K562 (cell line): ENCODE results near the gene ZC3H8. TPM values are rescaled to one million over a fixed set of nuclear protein-coding genes. Genes with fewer than 3 reads are reported as not detected.

ENCODE experiments used
- ATAC-seq: fragments of 200-7000 bp; cut with Tn5 transposase; 3 replicates; pipeline ENCODE4 v1.9.1; 2020; ENCODE audit warnings: moderate library complexity
- BruUV-seq: library from RNA; stranded (reverse); fragments of 400-500 nt; replicated peaks from 2 replicates; lab custom pipeline; 2021; lab: Mats Ljungman, UMichigan
- CTCF ChIA-PET: fragments of 300-600 bp; formaldehyde crosslinking; extraction: SDS; loops from one replicate; lab custom pipeline; 2021; ENCODE audit warnings: low intra/inter-chr PET ratio; lab: Yijun Ruan, JAX
- POLR2A ChIA-PET: fragments of 300-600, 350-650 bp; sonication (Branson Sonifier 250); formaldehyde crosslinking; extraction: SDS; loops from one replicate; lab custom pipeline; 2021; ENCODE audit warnings: antibody characterized with exemption, inconsistent platforms; lab: Yijun Ruan, JAX
- DNase-seq, 4 experiments: peaks; one replicate each; pipeline versions ENCODE4 v3.0.0 to v3.0.0-alpha.2; 2011 to 2018; ENCODE audit warnings: low spot score in 3 of 4, mixed read lengths in 3 of 4; ENCODE audit errors: extremely low read depth in 1 of 4
- FAIRE-seq: peaks from 2 replicates; lab custom pipeline; 2011; peaks lifted over from hg19 to GRCh38; lab: Jason Lieb, UNC
- H2AFZ ChIP-seq: 2 replicates; pipeline ENCODE4 v1.6.0; 2011; ENCODE audit warnings: low read depth, low read length, control low read depth, inconsistent platforms
- H3K27ac ChIP-seq: fragments of 200-600 bp; 3 replicates; pipeline ENCODE4 v1.8.0; 2011; ENCODE audit warnings: low read depth, mild to moderate bottlenecking, control low read depth, inconsistent platforms, low read length, moderate library complexity, mixed read lengths; ENCODE audit errors: extremely low read depth
- H3K27me3 ChIP-seq, 2 experiments: fragments of 300-600 bp in 1 of 2; 2 replicates in 1 of 2; 3 replicates in 1 of 2; pipeline versions ENCODE4 v1.6.0 to v1.8.0; 2011; ENCODE audit warnings: inconsistent platforms in 2 of 2, low read length in 2 of 2, mild to moderate bottlenecking in 1 of 2, mixed read lengths in 1 of 2, moderate library complexity in 1 of 2; ENCODE audit not compliant: control insufficient read depth in 2 of 2, insufficient read depth in 2 of 2
- H3K36me3 ChIP-seq: fragments of 300-600 bp; 3 replicates; pipeline ENCODE4 v1.8.0; 2011; ENCODE audit warnings: mild to moderate bottlenecking, low read length, inconsistent platforms; ENCODE audit not compliant: control insufficient read depth, insufficient read depth
- H3K4me1 ChIP-seq, 2 experiments: fragments of 200-600 bp in 1 of 2; replicated peaks in 1 of 2; 2 replicates in 1 of 2; 3 replicates in 1 of 2; pipeline versions ENCODE4 v1.5.1 to v1.8.0; 2011; ENCODE audit warnings: inconsistent platforms in 2 of 2, low read length in 2 of 2, mild to moderate bottlenecking in 1 of 2, mixed read lengths in 1 of 2, moderate library complexity in 1 of 2; ENCODE audit not compliant: control insufficient read depth in 2 of 2, insufficient read depth in 2 of 2
- H3K4me2 ChIP-seq: 2 replicates; pipeline ENCODE4 v1.6.1; 2011; ENCODE audit warnings: low read length, control low read depth, inconsistent platforms, mixed read lengths; ENCODE audit not compliant: insufficient read depth
- H3K4me3 ChIP-seq: fragments of 200-600 bp; sonication (generic), shearing (Covaris generic); 2 replicates; pipeline ENCODE4 v1.5.1; 2016; ENCODE audit warnings: control low read depth, inconsistent platforms
- H3K79me2 ChIP-seq: fragments of 200-600 bp; 3 replicates; pipeline ENCODE4 v1.8.0; 2011; ENCODE audit warnings: low read length, inconsistent platforms; ENCODE audit not compliant: control insufficient read depth, insufficient read depth
- H3K9ac ChIP-seq, 2 experiments: 2 replicates each; pipeline versions ENCODE4 v1.6.0 to v1.6.1; 2011; ENCODE audit warnings: low read depth in 2 of 2, low read length in 2 of 2, control low read depth in 1 of 2, inconsistent platforms in 1 of 2, mild to moderate bottlenecking in 1 of 2, mixed read lengths in 1 of 2; ENCODE audit not compliant: insufficient read depth in 1 of 2
- H3K9me1 ChIP-seq: one replicate; pipeline ENCODE4 v1.6.0; 2011; ENCODE audit warnings: inconsistent platforms, mild to moderate bottlenecking, low read length, moderate library complexity; ENCODE audit not compliant: control insufficient read depth, insufficient read depth
- H3K9me3 ChIP-seq: replicated peaks from 2 replicates; pipeline ENCODE4 v1.5.1; 2011; ENCODE audit warnings: low read depth, low read length, inconsistent platforms; ENCODE audit not compliant: control insufficient read depth, insufficient read depth
- H4K20me1 ChIP-seq: replicated peaks from 2 replicates; pipeline ENCODE4 v1.6.1; 2011; ENCODE audit warnings: low read length, inconsistent platforms, mixed read lengths; ENCODE audit not compliant: control insufficient read depth, insufficient read depth
- CBX8 ChIP-seq: fragments of 200-600 bp; sonication (generic); IDR thresholded peaks from 2 replicates; pipeline ENCODE4 v1.6.1; 2012; ENCODE audit warnings: borderline replicate concordance, mixed run types, low read depth, mild to moderate bottlenecking, moderate library complexity, mixed read lengths, low read length, control low read depth, inconsistent platforms; ENCODE audit not compliant: poor library complexity, severe bottlenecking; ENCODE audit errors: extremely low read depth
- ESRRA ChIP-seq: fragments of 450-650 bp; IDR thresholded peaks from 2 replicates; pipeline ENCODE4 v1.6.1; 2014; ENCODE audit warnings: low read depth, mild to moderate bottlenecking, moderate library complexity, borderline replicate concordance
- ETV5 ChIP-seq: sonication (generic); formaldehyde crosslinking; IDR thresholded peaks from 2 replicates; pipeline ENCODE4 v1.4.0; 2020; ENCODE audit warnings: low read depth, mild to moderate bottlenecking, missing genetic modification reagents
- FOXA3 ChIP-seq, 2 experiments: fragments of 450-650 bp in 1 of 2; sonication (generic) in 1 of 2; formaldehyde crosslinking; IDR thresholded peaks in 1 of 2; conservative IDR thresholded peaks in 1 of 2; 2 replicates each; pipeline versions ENCODE4 v1.4.0 to v1.8.0; 2020 to 2022; ENCODE audit warnings: mild to moderate bottlenecking in 2 of 2, missing genetic modification reagents in 1 of 2
- RAD51 ChIP-seq: fragments of 450-650 bp; IDR thresholded peaks from 2 replicates; pipeline ENCODE4 v1.7.1; 2016; ENCODE audit warnings: low read depth, mild to moderate bottlenecking, borderline replicate concordance
- SMARCA4 ChIP-seq: fragments of 450-650 bp; IDR thresholded peaks from 2 replicates; pipeline ENCODE4 v1.6.1; 2016
- THRAP3 ChIP-seq: fragments of 450-650 bp; IDR thresholded peaks from 2 replicates; pipeline ENCODE4 v1.6.1; 2016; ENCODE audit warnings: mild to moderate bottlenecking, inconsistent platforms, borderline replicate concordance
- ZNF146 ChIP-seq: IDR thresholded peaks from one replicate; pipeline ENCODE4 v1.6.1; 2018; ENCODE audit warnings: missing compliant biosample characterization; ENCODE audit not compliant: unreplicated experiment
- ZNF644 ChIP-seq: fragments of 200-800 bp; sonication (Bioruptor generic); IDR thresholded peaks from 2 replicates; pipeline ENCODE4 v1.6.1; 2016; ENCODE audit warnings: low read depth, missing genetic modification characterization, missing compliant biosample characterization
- ZSCAN29 ChIP-seq: fragments of 450-650 bp; IDR thresholded peaks from 2 replicates; pipeline ENCODE4 v1.6.1; 2017
- WGBS: fragments of 100-300 bp; shearing (Covaris generic); methylation state at CpG from one replicate; pipeline ENCODE4 v1.1.6; 2016; ENCODE audit warnings: low coverage, mixed read lengths; ENCODE audit not compliant: insufficient coverage; ENCODE audit errors: missing lambda C conversion rate; 5-methylcytosine and 5-hydroxymethylcytosine counted together
- in situ Hi-C: fragments of 300-500 bp; cut with MboI; formaldehyde crosslinking; loops from 4 replicates; pipeline ENCODE4 v1.15.0; 2018; ENCODE audit warnings: inconsistent platforms, mixed read lengths
- intact Hi-C: fragments of 100-400 bp; cut with micrococcal nuclease; formaldehyde crosslinking; loops from 2 replicates; pipeline ENCODE4 v1.14.2; 2022
- polyA plus RNA-seq, 8 experiments: library from polyadenylated mRNA; depleted of rRNA in 4 of 8; stranded (reverse) in 5 of 8; unstranded in 3 of 8; fragments of >200 nt; fragmentation: Nextera tagmentation in 2 of 8; fragmentation: Illumina TruSeq in 1 of 8; extraction: Ambion mirVana in 2 of 8; extraction: Trizol in 1 of 8; gene quantifications; 2 replicates each; pipeline versions ENCODE4 v1.2.1 to v1.2.3, GENCODE V29; 2011 to 2014; ENCODE audit warnings: inconsistent platforms in 1 of 8, missing spikeins in 1 of 8
- total RNA-seq, 7 experiments: library from RNA; depleted of rRNA in 6 of 7; stranded (reverse); fragments of >200 nt in 6 of 7; fragmentation: Illumina TruSeq in 2 of 7; extraction: Trizol in 2 of 7; gene quantifications; 2 replicates each; pipeline versions ENCODE4 v1.2.1 to v1.2.3, GENCODE V29; 2011 to 2021; ENCODE audit warnings: low replicate concordance in 1 of 7

ZC3H8 gene
- total and polyA plus RNA-seq, 9 of the 15 experiments (the other 6 are each of a cell fraction or from before 2014, with no cell fraction given): 11.6 to 41.5 (median 27.5) TPM

DNA sequence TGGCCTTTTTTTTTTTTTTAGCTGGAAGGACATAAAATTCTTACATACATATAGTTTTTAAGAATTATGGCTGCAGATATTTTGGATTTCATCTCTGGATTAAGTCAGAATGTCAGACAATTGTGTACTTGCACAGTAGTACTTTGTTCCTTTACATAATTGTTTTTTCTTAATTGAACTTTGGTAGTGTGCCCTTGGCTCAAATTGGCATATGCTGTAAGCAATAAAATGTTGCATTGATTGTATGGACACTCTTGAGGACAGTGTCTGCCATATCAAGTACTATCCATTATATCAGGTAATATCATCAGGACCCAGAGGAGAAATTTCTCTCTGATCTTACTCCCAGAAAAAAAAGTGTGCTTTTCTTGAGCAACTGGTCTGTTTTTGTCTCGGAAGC, 35.8 kb upstream of the ZC3H8 start:
- ATAC-seq (no peak), FAIRE-seq (no peak), DNase-seq (no peak)
- no peaks in the 10 kb centered on the region for H3K36me3 ChIP-seq
- in situ Hi-C loops (no loop called here), intact Hi-C loops (no loop called here)
- no peaks in the 10 kb centered on the region for H3K4me1 ChIP-seq
- H3K9me3 ChIP-seq: no peaks in the 10 kb centered on the region
- no peaks in the 10 kb centered on the region for H3K79me2 ChIP-seq
- ChIA-PET POLR2A (no interaction called here), CTCF (no interaction called here)
- no peak for TF ChIP-seq RAD51
- no peak for TF ChIP-seq ZSCAN29
- TF ChIP-seq ZNF644 (tag): no peak
- no peak for TF ChIP-seq CBX8
- TF ChIP-seq SMARCA4: no peak
- no peak for TF ChIP-seq ESRRA
- TF ChIP-seq ETV5: no peak
- H2AFZ ChIP-seq: no peak overlapping the region
- 36% methylated on average over 1 of the region's 1 CpG for WGBS
- H3K4me2 ChIP-seq: no peak overlapping the region
- no peaks in the 10 kb centered on the region for H3K27me3 ChIP-seq
- no peaks in the 10 kb centered on the region for H3K9me1 ChIP-seq
- no TSS peak for BruUV-seq
- H4K20me1 ChIP-seq: no peaks in the 10 kb centered on the region
- no peak overlapping the region for H3K9ac ChIP-seq
- H3K4me3 ChIP-seq: no peak overlapping the region
- H3K27ac ChIP-seq: no peak overlapping the region

DNA sequence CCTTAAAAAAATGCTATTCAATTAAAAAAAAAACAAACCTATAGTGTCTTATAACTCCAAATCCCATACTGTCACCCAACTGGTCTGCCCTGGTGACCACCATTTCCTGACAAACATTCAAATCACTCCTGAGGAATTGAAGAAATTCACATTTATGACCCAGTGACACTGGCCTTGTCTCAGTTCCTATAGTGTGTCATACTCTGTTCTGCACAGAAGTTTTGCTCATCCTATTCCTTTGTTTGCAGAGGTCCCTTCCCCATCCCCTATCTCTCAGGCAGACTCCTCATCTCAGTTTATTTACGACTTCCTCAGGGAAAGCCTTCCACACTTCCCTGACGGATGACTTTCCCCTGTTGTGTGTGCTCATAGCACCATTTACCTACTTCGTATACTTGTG, 35.2 kb upstream of the ZC3H8 start:
- no peak for ATAC-seq
- no peak overlapping the region for H3K9ac ChIP-seq
- BruUV-seq: no TSS peak
- FAIRE-seq: no peak
- in situ Hi-C loops: no loop called here
- H3K27ac ChIP-seq: no peak overlapping the region
- no peak overlapping the region for H3K4me2 ChIP-seq
- no peaks in the 10 kb centered on the region for H3K36me3 ChIP-seq
- ChIA-PET POLR2A (interaction anchor here (0.6 kb wide), 1 partner anchor 25 kb away, joined by 3 read pairs; no protein-coding TSS in a partner anchor), CTCF (no interaction called here)
- intact Hi-C loops: no loop called here
- no peak overlapping the region for H2AFZ ChIP-seq
- H3K27me3 ChIP-seq: no peaks in the 10 kb centered on the region
- H3K79me2 ChIP-seq: no peaks in the 10 kb centered on the region
- no peak for TF ChIP-seq THRAP3
- TF ChIP-seq FOXA3 (CRISPR knock-in tag; conservative IDR thresholded peaks at IDR 0.05 in 1 of 2, IDR thresholded peaks at IDR 0.05 in 1 of 2): peak in 1 of 2 experiments; percentile 79; a peak in 2 of 4 replicates
- no peak for TF ChIP-seq ZNF146 (CRISPR knock-in tag)
- H3K4me3 ChIP-seq: no peak overlapping the region
- no peaks in the 10 kb centered on the region for H4K20me1 ChIP-seq
- no peak for DNase-seq
- 51% methylated on average over 3 of the region's 3 CpGs for WGBS
- no peaks in the 10 kb centered on the region for H3K4me1 ChIP-seq
- no peaks in the 10 kb centered on the region for H3K9me1 ChIP-seq
- no peaks in the 10 kb centered on the region for H3K9me3 ChIP-seq
